H1 (cell line): ENCODE measurements around the gene PRELID2.

Experiments used
- CHD2 ChIP-seq: IDR thresholded peaks from 2 replicates; pipeline ENCODE4 v1.6.1; 2012; ENCODE audit warnings: low read length, improper control_type of control experiment
- EP300 ChIP-seq, 2 experiments: IDR thresholded peaks; 1 replicate in 1 of 2; 2 replicates in 1 of 2; pipeline ENCODE4 v1.6.1; 2011 to 2012; ENCODE audit warnings: low read depth in 2 of 2, low read length in 2 of 2, mild to moderate bottlenecking in 2 of 2, borderline replicate concordance in 1 of 2, inconsistent platforms in 1 of 2, moderate library complexity in 1 of 2
- EZH2 ChIP-seq: fragments of 200-600 bp; sonication (generic); IDR thresholded peaks from 2 replicates; pipeline ENCODE4 v1.7.1; 2012; ENCODE audit warnings: low read depth, mild to moderate bottlenecking, moderate library complexity, low read length, inconsistent platforms; ENCODE audit not compliant: severe bottlenecking
- GABPA ChIP-seq: IDR thresholded peaks from 2 replicates; pipeline ENCODE4 v1.6.1; 2011; ENCODE audit warnings: mild to moderate bottlenecking, low read length, moderate library complexity, borderline replicate concordance; ENCODE audit not compliant: insufficient read depth
- HDAC6 ChIP-seq: IDR thresholded peaks from one replicate; pipeline ENCODE4 v1.7.1; 2012; ENCODE audit warnings: low read depth, mild to moderate bottlenecking, inconsistent platforms, low read length, moderate library complexity
- POLR2A ChIP-seq, 2 experiments: IDR thresholded peaks; 1 replicate in 1 of 2; 2 replicates in 1 of 2; pipeline ENCODE4 v1.6.1; 2011; ENCODE audit warnings: low read depth in 2 of 2, low read length in 2 of 2, mild to moderate bottlenecking in 2 of 2; ENCODE audit errors: control extremely low read depth in 1 of 2
- YY1 ChIP-seq: IDR thresholded peaks from 2 replicates; pipeline ENCODE4 v1.6.1; 2011; ENCODE audit warnings: low read depth, mild to moderate bottlenecking, low read length
- ZNF274 ChIP-seq: IDR thresholded peaks from 2 replicates; pipeline ENCODE4 v1.7.0; 2012; ENCODE audit warnings: low read length, borderline replicate concordance; ENCODE audit errors: extremely low read depth
- TF ChIP-seq, protein P1 (sequence below), 3 experiments: IDR thresholded peaks; 1 replicate in 2 of 3; 2 replicates in 1 of 3; pipeline versions ENCODE4 v1.5.1 to v1.6.1; 2011; ENCODE audit warnings: low read length in 3 of 3, mild to moderate bottlenecking in 3 of 3, inconsistent platforms in 2 of 3, low read depth in 1 of 3, moderate library complexity in 1 of 3; ENCODE audit not compliant: insufficient read depth in 1 of 3; ENCODE audit errors: control extremely low read depth in 1 of 3

DNA sequence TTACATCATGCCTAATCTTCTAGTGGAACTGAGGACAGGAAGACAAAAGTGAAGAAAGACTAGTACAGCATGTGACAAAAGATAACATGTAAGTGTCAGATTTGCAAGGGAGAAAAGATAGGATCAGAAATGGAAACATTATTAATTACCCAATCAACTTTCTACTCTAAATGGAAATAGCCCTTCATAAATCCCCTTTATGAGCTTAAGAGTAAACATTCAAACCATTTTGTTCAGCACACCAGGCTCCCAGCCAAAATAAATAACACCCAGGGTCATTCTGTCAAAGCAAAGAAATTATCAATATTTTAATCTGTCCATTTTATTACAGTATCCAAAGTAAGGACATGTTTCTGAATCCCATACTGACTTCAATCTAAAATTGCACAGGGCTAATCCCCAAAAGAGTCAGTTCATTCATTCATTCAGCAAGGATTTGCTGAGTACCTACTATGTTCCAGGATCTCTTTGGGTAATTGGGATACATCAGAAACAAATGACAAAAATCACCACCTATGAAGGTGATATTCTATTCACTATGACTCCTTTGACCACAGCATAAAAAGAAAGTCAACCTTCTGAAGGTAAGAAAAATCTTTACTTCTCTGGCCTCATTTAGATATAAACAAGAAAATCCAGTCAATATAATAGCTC, 5.3 kb downstream of the PRELID2 start:
- TF ChIP-seq EZH2: no peak
- TF ChIP-seq, protein P1, sequence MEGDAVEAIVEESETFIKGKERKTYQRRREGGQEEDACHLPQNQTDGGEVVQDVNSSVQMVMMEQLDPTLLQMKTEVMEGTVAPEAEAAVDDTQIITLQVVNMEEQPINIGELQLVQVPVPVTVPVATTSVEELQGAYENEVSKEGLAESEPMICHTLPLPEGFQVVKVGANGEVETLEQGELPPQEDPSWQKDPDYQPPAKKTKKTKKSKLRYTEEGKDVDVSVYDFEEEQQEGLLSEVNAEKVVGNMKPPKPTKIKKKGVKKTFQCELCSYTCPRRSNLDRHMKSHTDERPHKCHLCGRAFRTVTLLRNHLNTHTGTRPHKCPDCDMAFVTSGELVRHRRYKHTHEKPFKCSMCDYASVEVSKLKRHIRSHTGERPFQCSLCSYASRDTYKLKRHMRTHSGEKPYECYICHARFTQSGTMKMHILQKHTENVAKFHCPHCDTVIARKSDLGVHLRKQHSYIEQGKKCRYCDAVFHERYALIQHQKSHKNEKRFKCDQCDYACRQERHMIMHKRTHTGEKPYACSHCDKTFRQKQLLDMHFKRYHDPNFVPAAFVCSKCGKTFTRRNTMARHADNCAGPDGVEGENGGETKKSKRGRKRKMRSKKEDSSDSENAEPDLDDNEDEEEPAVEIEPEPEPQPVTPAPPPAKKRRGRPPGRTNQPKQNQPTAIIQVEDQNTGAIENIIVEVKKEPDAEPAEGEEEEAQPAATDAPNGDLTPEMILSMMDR (IDR thresholded peaks at IDR 0.05; ENCODE audit: control extremely low read depth in 1 of 3, insufficient read depth in 1 of 3, low read depth in 1 of 3, low read length in 3 of 3): no peak
- TF ChIP-seq GABPA: no peak
- TF ChIP-seq HDAC6: no peak
- no peak for TF ChIP-seq YY1
- no peak for TF ChIP-seq CHD2
- TF ChIP-seq EP300 (IDR thresholded peaks at IDR 0.05; ENCODE audit: borderline replicate concordance in 1 of 2, low read depth in 2 of 2, low read length in 2 of 2): no peak
- TF ChIP-seq POLR2A (IDR thresholded peaks at IDR 0.05; ENCODE audit: control extremely low read depth in 1 of 2, low read depth in 2 of 2, low read length in 2 of 2): no peak
- no peak for TF ChIP-seq ZNF274
